H1 (cell line): ENCODE results near the gene HPN. TPM values are rescaled to one million over a fixed set of nuclear protein-coding genes. Genes with fewer than 3 reads are reported as not detected.

ENCODE experiments used
- CTCF ChIA-PET: fragments of 300-600 bp; sonication (Branson Sonifier 250); formaldehyde crosslinking; loops from one replicate; lab custom pipeline; 2021; ENCODE audit not compliant: partially characterized antibody; lab: Charles Lee
- POLR2A ChIA-PET: fragments of 300-600 bp; sonication (Branson Sonifier 250); formaldehyde crosslinking; loops from one replicate; lab custom pipeline; 2021; ENCODE audit warnings: inconsistent platforms; ENCODE audit not compliant: partially characterized antibody; lab: Charles Lee
- DNase-seq, 2 experiments: peaks; one replicate each; pipeline versions ENCODE4 v3.0.0 to v3.0.0-alpha.2; 2010 to 2022; ENCODE audit warnings: low spot score in 2 of 2, low read depth in 1 of 2, mixed read lengths in 1 of 2
- FAIRE-seq: peaks from 2 replicates; lab custom pipeline; 2011; peaks lifted over from hg19 to GRCh38; lab: Jason Lieb, UNC
- H2AFZ ChIP-seq: 2 replicates; pipeline ENCODE4 v1.8.1; 2012; ENCODE audit warnings: low read length, inconsistent platforms
- H2AK5ac ChIP-seq: 2 replicates; pipeline ENCODE4 v1.6.1; 2013; ENCODE audit warnings: low read depth, low read length
- H2BK120ac ChIP-seq: replicated peaks from 2 replicates; pipeline ENCODE3; 2013; ENCODE audit warnings: low read depth, low read length, inconsistent platforms
- H2BK12ac ChIP-seq: 2 replicates; pipeline ENCODE4 v1.6.1; 2013; ENCODE audit warnings: low read depth, low read length
- H2BK15ac ChIP-seq: 2 replicates; pipeline ENCODE4 v1.6.1; 2013; ENCODE audit warnings: low read length
- H2BK20ac ChIP-seq: 2 replicates; pipeline ENCODE4 v1.6.1; 2013; ENCODE audit warnings: low read length
- H2BK5ac ChIP-seq: 2 replicates; pipeline ENCODE4 v1.6.1; 2013; ENCODE audit warnings: low read depth, low read length
- H3K14ac ChIP-seq: 2 replicates; pipeline ENCODE4 v1.6.1; 2013; ENCODE audit warnings: inconsistent platforms; ENCODE audit not compliant: insufficient read length
- H3K18ac ChIP-seq: 2 replicates; pipeline ENCODE4 v1.6.1; 2013; ENCODE audit warnings: low read length; ENCODE audit errors: extremely low read depth
- H3K23ac ChIP-seq: 2 replicates; pipeline ENCODE4 v1.6.1; 2013; ENCODE audit warnings: inconsistent platforms; ENCODE audit not compliant: insufficient read length
- H3K23me2 ChIP-seq: 2 replicates; pipeline ENCODE4 v1.6.1; 2013; ENCODE audit warnings: low read depth, low read length
- H3K27ac ChIP-seq: 2 replicates; pipeline ENCODE4 v1.6.1; 2011; ENCODE audit warnings: low read depth, low read length, inconsistent platforms
- H3K27me3 ChIP-seq, 4 experiments: replicated peaks in 1 of 4; 1 replicate in 1 of 4; 2 replicates in 3 of 4; pipeline versions ENCODE4 v1.6.1 to v1.8.1; 2011 to 2013; ENCODE audit warnings: low read length in 3 of 4, mild to moderate bottlenecking in 3 of 4, inconsistent platforms in 2 of 4, mixed read lengths in 2 of 4, moderate library complexity in 1 of 4; ENCODE audit not compliant: control insufficient read depth in 3 of 4, insufficient read depth in 3 of 4; ENCODE audit errors: extremely low read depth in 1 of 4
- H3K36me3 ChIP-seq, 4 experiments: 2 replicates each; pipeline versions ENCODE4 v1.6.1 to v1.8.1; 2011 to 2013; ENCODE audit warnings: mild to moderate bottlenecking in 4 of 4, low read length in 3 of 4, moderate library complexity in 2 of 4, control low read depth in 1 of 4, inconsistent platforms in 1 of 4; ENCODE audit not compliant: insufficient read depth in 4 of 4, control insufficient read depth in 2 of 4
- H3K4ac ChIP-seq: replicated peaks from 2 replicates; pipeline ENCODE3; 2013; ENCODE audit warnings: low read length, low read depth, mixed read lengths, inconsistent platforms; ENCODE audit not compliant: insufficient read length
- H3K4me1 ChIP-seq, 4 experiments: replicated peaks in 1 of 4; 1 replicate in 1 of 4; 2 replicates in 3 of 4; pipeline versions ENCODE4 v1.6.1 to v1.8.1; 2011 to 2013; ENCODE audit warnings: low read length in 3 of 4, inconsistent platforms in 2 of 4, mixed read lengths in 1 of 4; ENCODE audit not compliant: insufficient read depth in 4 of 4, control insufficient read depth in 3 of 4
- H3K4me2 ChIP-seq, 2 experiments: 2 replicates each; pipeline versions ENCODE4 v1.6.1 to v1.8.1; 2011 to 2013; ENCODE audit warnings: low read depth in 2 of 2, low read length in 2 of 2, control low read depth in 1 of 2, inconsistent platforms in 1 of 2, mild to moderate bottlenecking in 1 of 2; ENCODE audit not compliant: insufficient read depth in 1 of 2
- H3K4me3 ChIP-seq, 4 experiments: fragments of 200-600, 300-600 bp in 1 of 4; sonication (generic), shearing (Covaris generic), sonication (Bioruptor Twin) in 1 of 4; 2 replicates each; pipeline versions ENCODE4 v1.5.1 to v1.8.1; 2011 to 2016; ENCODE audit warnings: low read length in 4 of 4, low read depth in 3 of 4, control low read depth in 2 of 4, inconsistent platforms in 2 of 4, mild to moderate bottlenecking in 2 of 4, mixed read lengths in 1 of 4, moderate library complexity in 1 of 4; ENCODE audit not compliant: insufficient read depth in 2 of 4; ENCODE audit errors: extremely low read depth in 1 of 4
- H3K56ac ChIP-seq: replicated peaks from 2 replicates; pipeline ENCODE3; 2013; ENCODE audit warnings: low read depth, mild to moderate bottlenecking, mixed read lengths, low read length, inconsistent platforms; ENCODE audit not compliant: insufficient read length
- H3K79me1 ChIP-seq: 2 replicates; pipeline ENCODE4 v1.6.1; 2013; ENCODE audit warnings: low read depth, low read length, control low read depth
- H3K79me2 ChIP-seq, 2 experiments: 2 replicates each; pipeline versions ENCODE4 v1.6.1 to v1.8.1; 2012 to 2013; ENCODE audit warnings: low read length in 2 of 2, mild to moderate bottlenecking in 2 of 2, inconsistent platforms in 1 of 2; ENCODE audit not compliant: insufficient read depth in 2 of 2, control insufficient read depth in 1 of 2
- H3K9ac ChIP-seq, 4 experiments: replicated peaks in 1 of 4; 1 replicate in 1 of 4; 2 replicates in 3 of 4; pipeline versions ENCODE4 v1.6.1 to v1.8.1; 2011 to 2013; ENCODE audit warnings: low read depth in 3 of 4, low read length in 3 of 4, control low read depth in 2 of 4, mild to moderate bottlenecking in 2 of 4, moderate library complexity in 2 of 4, inconsistent platforms in 1 of 4; ENCODE audit errors: extremely low read depth in 1 of 4
- H3K9me3 ChIP-seq, 2 experiments: 2 replicates each; pipeline versions ENCODE4 v1.6.1 to v1.8.1; 2012 to 2013; ENCODE audit warnings: mild to moderate bottlenecking in 2 of 2, moderate library complexity in 2 of 2, control low read depth in 1 of 2, inconsistent platforms in 1 of 2, low read depth in 1 of 2, low read length in 1 of 2, mixed read lengths in 1 of 2; ENCODE audit not compliant: insufficient read depth in 2 of 2
- H4K20me1 ChIP-seq, 2 experiments: replicated peaks in 1 of 2; 2 replicates each; pipeline versions ENCODE3 to v1.8.1; 2011 to 2013; ENCODE audit warnings: inconsistent platforms in 2 of 2, low read length in 2 of 2, mild to moderate bottlenecking in 1 of 2; ENCODE audit not compliant: insufficient read depth in 2 of 2, control insufficient read depth in 1 of 2
- H4K5ac ChIP-seq: 2 replicates; pipeline ENCODE4 v1.6.1; 2013; ENCODE audit warnings: low read length, low read depth, mixed read lengths, inconsistent platforms; ENCODE audit not compliant: insufficient read length
- H4K8ac ChIP-seq: 2 replicates; pipeline ENCODE4 v1.8.0; 2013; ENCODE audit warnings: mild to moderate bottlenecking, moderate library complexity, low read length, inconsistent platforms; ENCODE audit not compliant: insufficient read depth; ENCODE audit errors: extremely low read depth
- H4K91ac ChIP-seq: replicated peaks from 2 replicates; pipeline ENCODE3; 2013; ENCODE audit warnings: low read length, mixed read lengths, inconsistent platforms; ENCODE audit not compliant: insufficient read length
- EP300 ChIP-seq, 2 experiments: IDR thresholded peaks; 1 replicate in 1 of 2; 2 replicates in 1 of 2; pipeline ENCODE4 v1.6.1; 2011 to 2012; ENCODE audit warnings: low read depth in 2 of 2, low read length in 2 of 2, mild to moderate bottlenecking in 2 of 2, borderline replicate concordance in 1 of 2, inconsistent platforms in 1 of 2, moderate library complexity in 1 of 2
- WGBS, 2 experiments: shearing (Covaris generic) in 1 of 2; methylation state at CpG; one replicate each; pipeline versions ENCODE4 v1.1.6 to v1.1.7; 2013 to 2015; ENCODE audit warnings: low lambda C conversion rate in 2 of 2, mixed read lengths in 2 of 2, inconsistent platforms in 1 of 2, low coverage in 1 of 2, missing lambda C conversion rate in 1 of 2; ENCODE audit not compliant: insufficient replicate concordance in 2 of 2, insufficient coverage in 1 of 2, insufficient read length in 1 of 2; ENCODE audit errors: extremely low coverage in 1 of 2, missing lambda C conversion rate in 1 of 2; 5-methylcytosine and 5-hydroxymethylcytosine counted together
- polyA plus RNA-seq, 7 experiments: library from polyadenylated mRNA; depleted of rRNA in 3 of 7; stranded (reverse) in 5 of 7; unstranded in 2 of 7; fragments of >200 nt in 5 of 7; fragments of 200-250 nt in 2 of 7; gene quantifications; 1 replicate in 5 of 7; 2 replicates in 1 of 7; 4 replicates in 1 of 7; pipeline versions ENCODE4 v1.2.1 to v1.2.3, GENCODE V29; 2011 to 2013; ENCODE audit warnings: missing spikeins in 2 of 7, mixed read lengths in 2 of 7
- total RNA-seq: library from RNA; stranded (reverse); fragmentation: NEBNext Ultra II Directional; extraction: Animal tissue kit (Norgen Biotek cat#: 25700); gene quantifications from 2 replicates; pipeline ENCODE4 v1.2.1, GENCODE V29; 2021

The HPN gene
- total and polyA plus RNA-seq, 2 of the 8 experiments (the other 6 are each of a cell fraction or from before 2014, with no cell fraction given), result 14.7 to 33.7 TPM

DNA sequence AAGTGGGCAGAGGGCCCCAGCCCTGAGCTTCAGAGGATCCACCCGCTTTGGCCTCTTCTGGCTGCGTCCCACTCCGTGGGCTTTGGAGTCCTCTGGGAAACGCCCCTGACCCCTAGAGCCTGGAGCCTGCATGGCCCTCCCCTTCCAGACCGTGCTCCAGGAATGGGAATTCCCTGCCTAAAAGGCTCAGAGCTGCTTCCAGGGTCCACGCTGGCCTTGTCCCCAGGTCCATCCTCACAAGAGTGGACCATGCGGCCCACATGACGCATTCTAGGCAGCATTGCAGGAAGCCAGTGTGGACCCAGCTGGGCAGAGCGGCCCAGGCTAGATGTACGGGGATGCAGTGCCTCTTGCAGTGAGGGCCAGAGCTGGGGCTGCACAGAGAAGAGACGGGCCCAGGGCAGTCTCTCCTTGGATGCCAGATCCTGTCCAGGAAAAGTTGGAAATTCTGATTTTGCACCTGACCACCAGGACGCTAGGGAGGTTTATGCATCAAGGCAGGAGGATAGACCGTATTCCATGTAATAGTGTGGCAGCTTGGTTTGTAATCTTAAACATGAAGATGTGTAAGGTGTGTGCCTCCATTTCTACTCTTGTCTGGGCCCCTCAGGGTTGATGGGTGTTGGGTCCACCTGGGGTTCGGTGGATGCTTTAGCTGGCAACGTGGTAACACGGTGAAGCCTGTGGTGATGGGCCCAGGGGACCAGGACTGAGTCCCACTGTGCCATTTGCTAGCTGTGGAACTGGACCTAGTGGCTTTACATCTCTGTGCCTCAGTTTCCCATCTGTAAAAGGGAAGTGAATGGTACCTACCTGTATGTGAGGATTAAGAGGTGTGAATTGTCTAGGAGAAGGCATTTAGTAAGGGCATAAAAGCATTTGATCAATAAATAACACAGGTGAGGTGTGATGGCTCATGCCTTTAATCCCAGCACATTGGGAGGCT is 59.3 kb downstream of the HPN start:
- H4K5ac ChIP-seq, result no peak overlapping the region
- WGBS, 2 experiments, result 81% methylated on average over 16 of the region's 16 CpGs; no CpG with 5 or more reads in 1 of the 2 experiments
- H3K4ac ChIP-seq, result no peak overlapping the region
- no peak overlapping the region for H2BK20ac ChIP-seq
- no peak for FAIRE-seq
- peak overlapping the region; percentile 22 for H4K91ac ChIP-seq
- H3K27me3 ChIP-seq, result no peaks in the 10 kb centered on the region
- no peak overlapping the region for H3K4me3 ChIP-seq
- no peak for DNase-seq
- H3K79me1 ChIP-seq, result no peaks in the 10 kb centered on the region
- H3K27ac ChIP-seq, result no peak overlapping the region
- H3K23ac ChIP-seq, result no peak overlapping the region
- H3K4me1 ChIP-seq, result peaks cover 0 to 3% (median 1%) of the 10 kb centered on the region in 4 experiments; a peak in 3 of 7 replicates
- H3K9me3 ChIP-seq, result no peaks in the 10 kb centered on the region
- H3K56ac ChIP-seq, result no peak overlapping the region
- H2BK120ac ChIP-seq, result no peak overlapping the region
- H3K36me3 ChIP-seq, result no peaks in the 10 kb centered on the region
- peaks cover 7% of the 10 kb centered on the region; the same call in 1 of the 2 replicates for H3K23me2 ChIP-seq
- CTCF ChIA-PET, result interaction anchor here (1.0 to 3.4 kb wide), 13 partner anchors 10 to 116 kb away, joined by 3 to 19 read pairs (median 6); partner anchors contain the start of gene LGI4
- POLR2A ChIA-PET, result interaction anchor here (0.6 to 1.7 kb wide), 7 partner anchors 10 to 183 kb away, joined by 3 to 6 read pairs (median 4); partner anchors contain the start of gene LGI4
- H2BK15ac ChIP-seq, result no peak overlapping the region; the same call in 1 of the 2 replicates
- H2AFZ ChIP-seq, result no peak overlapping the region
- H3K4me2 ChIP-seq, result no peak overlapping the region
- H2AK5ac ChIP-seq, result peak overlapping the region; percentile 4; the same call in 1 of the 2 replicates
- H2BK5ac ChIP-seq, result no peak overlapping the region; the same call in 1 of the 2 replicates
- H4K20me1 ChIP-seq, result peaks cover 0 to 7% of the 10 kb centered on the region in 2 experiments
- H3K18ac ChIP-seq, result no peak overlapping the region
- H3K14ac ChIP-seq, result no peak overlapping the region
- H3K79me2 ChIP-seq, result no peaks in the 10 kb centered on the region
- H4K8ac ChIP-seq, result peak overlapping the region; percentile 35; the same call in 1 of the 2 replicates
- no peak overlapping the region for H3K9ac ChIP-seq
- no peak overlapping the region for H2BK12ac ChIP-seq
- no peak for TF ChIP-seq EP300 (IDR thresholded peaks at IDR 0.05; ENCODE audit: borderline replicate concordance in 1 of 2, low read depth in 2 of 2, low read length in 2 of 2)
